Globus pallidus (tissue), 1 donor: Measurements from ENCODE around the gene DZIP1.
A peak's percentile ranks its signal among the peaks of the same experiment; 100 is the strongest.

ENCODE experiments used
- DNase-seq: peaks from one replicate; pipeline ENCODE4 v3.0.0-alpha.2; 2015; ENCODE audit warnings: low spot score

The DZIP1 gene

GRCh38 chr13:95643936-95644598 lies 439 bp downstream of the DZIP1 start:
- no peak for DNase-seq

GRCh38 chr13:95643571-95643935 lies 953 bp downstream of the DZIP1 start:
- no peak for DNase-seq

GRCh38 chr13:95642999-95643398 lies 1.5 kb downstream of the DZIP1 start:
- no peak for DNase-seq

GRCh38 chr13:95642028-95642621 lies 2.4 kb downstream of the DZIP1 start:
- DNase-seq = no peak

- no peak for DNase-seq
Observed at GRCh38 chr13:95641291-95642027, 3.0 kb downstream of the DZIP1 start.

GRCh38 chr13:95636853-95637252 lies 7.7 kb downstream of the DZIP1 start:
- no peak for DNase-seq

- DNase-seq = no peak
Observed at GRCh38 chr13:95630593-95630992, 13.9 kb downstream of the DZIP1 start.

GRCh38 chr13:95629071-95629470 lies 15.4 kb downstream of the DZIP1 start:
- no peak for DNase-seq

- DNase-seq = no peak
Observed at GRCh38 chr13:95628488-95628887, 16.0 kb downstream of the DZIP1 start.

GRCh38 chr13:95627590-95627989 lies 16.9 kb downstream of the DZIP1 start:
- DNase-seq = no peak

GRCh38 chr13:95626768-95627167 lies 17.7 kb downstream of the DZIP1 start:
- DNase-seq = no peak

- peak; percentile 42 for DNase-seq
Observed at GRCh38 chr13:95624020-95624419, 20.5 kb downstream of the DZIP1 start.

GRCh38 chr13:95623141-95623540 lies 21.4 kb downstream of the DZIP1 start:
- DNase-seq = no peak

GRCh38 chr13:95620825-95621498 lies 23.5 kb downstream of the DZIP1 start:
- DNase-seq = peak; percentile 49

GRCh38 chr13:95620030-95620824 lies 24.3 kb downstream of the DZIP1 start:
- DNase-seq = no peak

- no peak for DNase-seq
Observed at GRCh38 chr13:95615539-95615938, 29.0 kb downstream of the DZIP1 start.

GRCh38 chr13:95614641-95615245 lies 29.8 kb downstream of the DZIP1 start:
- DNase-seq = no peak

GRCh38 chr13:95608640-95609323 lies 35.7 kb downstream of the DZIP1 start:
- DNase-seq = no peak

GRCh38 chr13:95607366-95607765 lies 37.1 kb downstream of the DZIP1 start:
- DNase-seq = no peak

GRCh38 chr13:95605448-95606125 lies 38.9 kb downstream of the DZIP1 start:
- no peak for DNase-seq
